Colon (tissue), 2 donors: ENCODE measurements around the gene MUCL3.
"Not testable (repeated sequence)": the region's sequence is repeated elsewhere in the genome, so short reads cannot be mapped to it uniquely, and the experiment has no call there.

ENCODE experiments used
- FAIRE-seq: peaks from 2 replicates; lab custom pipeline; 2012; peaks lifted over from hg19 to GRCh38; lab: Jason Lieb, UNC
- donor health status: control.
- donor health status: control.

The MUCL3 gene

GRCh38 chr6:30913721-30914075 is 27.1 kb upstream of the MUCL3 start:
- no peak for FAIRE-seq

- FAIRE-seq = no peak
Measured at GRCh38 chr6:30914076-30914853, 26.5 kb upstream of the MUCL3 start, which contains the start of gene VARS2. Gene VARS2, plus strand, starts transcription at chr6:30914238. Its CDS starts 599 bp downstream, at chr6:30914837.

GRCh38 chr6:30914854-30915590 is 25.8 kb upstream of the MUCL3 start:
- no peak for FAIRE-seq

GRCh38 chr6:30915591-30915946 is 25.2 kb upstream of the MUCL3 start:
- no peak for FAIRE-seq

- FAIRE-seq = no peak
Measured at GRCh38 chr6:30917041-30917440, 23.7 kb upstream of the MUCL3 start.

- no peak for FAIRE-seq
Measured at GRCh38 chr6:30917487-30917886, 23.3 kb upstream of the MUCL3 start.

GRCh38 chr6:30918670-30919069 is 22.1 kb upstream of the MUCL3 start:
- FAIRE-seq = no peak

GRCh38 chr6:30922447-30922852 is 18.3 kb upstream of the MUCL3 start:
- FAIRE-seq = no peak

GRCh38 chr6:30924040-30924627 is 16.6 kb upstream of the MUCL3 start:
- not testable (repeated sequence) for FAIRE-seq

GRCh38 chr6:30926644-30927043 is 14.1 kb upstream of the MUCL3 start:
- no peak for FAIRE-seq

GRCh38 chr6:30927080-30927479 is 13.7 kb upstream of the MUCL3 start:
- FAIRE-seq = not testable (repeated sequence)

- FAIRE-seq = no peak
Measured at GRCh38 chr6:30928677-30929076, 12.1 kb upstream of the MUCL3 start.

GRCh38 chr6:30930506-30930905 is 10.3 kb upstream of the MUCL3 start:
- no peak for FAIRE-seq

- FAIRE-seq = no peak
Measured at GRCh38 chr6:30931272-30931671, 9.5 kb upstream of the MUCL3 start.

GRCh38 chr6:30931969-30932645 is 8.7 kb upstream of the MUCL3 start, which contains the start of gene SFTA2:
Gene SFTA2, minus strand, starts transcription at chr6:30932170. Its CDS starts 74 bp downstream, at chr6:30932096.
- FAIRE-seq = no peak

- no peak for FAIRE-seq
Measured at GRCh38 chr6:30932665-30933365, 8.0 kb upstream of the MUCL3 start.

- FAIRE-seq = no peak
Measured at GRCh38 chr6:30935018-30935417, 5.8 kb upstream of the MUCL3 start.

- FAIRE-seq = no peak
Measured at GRCh38 chr6:30937265-30937664, 3.5 kb upstream of the MUCL3 start.

GRCh38 chr6:30938730-30939129 is 2.0 kb upstream of the MUCL3 start:
- no peak for FAIRE-seq

- no peak for FAIRE-seq
Measured at GRCh38 chr6:30939473-30939872, 1.3 kb upstream of the MUCL3 start.

- FAIRE-seq = no peak
Measured at GRCh38 chr6:30942338-30943060, 1.7 kb downstream of the MUCL3 start.
